Parathyroid adenoma (tissue), 2 donors: ENCODE results near the gene FAM131C.

Source experiments
- H2AFZ ChIP-seq: fragments of 300-600 bp; sonication (generic); one replicate; pipeline ENCODE4 v1.7.0; 2017; ENCODE audit warnings: antibody characterized with exemption, mild to moderate bottlenecking
- H3K27ac ChIP-seq: fragments of 300-600 bp; sonication (generic); one replicate; pipeline ENCODE4 v1.7.0; 2017
- H3K27me3 ChIP-seq: fragments of 300-600 bp; sonication (generic); one replicate; pipeline ENCODE4 v1.7.0; 2017; ENCODE audit warnings: low read length; ENCODE audit not compliant: control insufficient read depth, insufficient read depth
- H3K36me3 ChIP-seq: fragments of 300-600 bp; sonication (generic); one replicate; pipeline ENCODE4 v1.7.0; 2017; ENCODE audit warnings: low read length; ENCODE audit not compliant: control insufficient read depth, insufficient read depth
- H3K4me1 ChIP-seq: fragments of 300-600 bp; sonication (generic); one replicate; pipeline ENCODE4 v1.7.0; 2017; ENCODE audit warnings: control low read depth
- H3K4me2 ChIP-seq: fragments of 300-600 bp; sonication (generic); one replicate; pipeline ENCODE4 v1.7.0; 2017; ENCODE audit warnings: low read length
- H3K4me3 ChIP-seq: fragments of 300-600 bp; sonication (generic); one replicate; pipeline ENCODE4 v1.7.0; 2017; ENCODE audit warnings: low read depth, low read length
- H3K79me2 ChIP-seq: fragments of 300-600 bp; sonication (generic); one replicate; pipeline ENCODE4 v1.7.0; 2017; ENCODE audit warnings: control low read depth
- H3K9ac ChIP-seq: fragments of 300-600 bp; sonication (generic); one replicate; pipeline ENCODE4 v1.7.0; 2017; ENCODE audit warnings: mild to moderate bottlenecking
- H3K9me3 ChIP-seq: fragments of 300-600 bp; sonication (generic); one replicate; pipeline ENCODE4 v1.7.0; 2017; ENCODE audit warnings: low read length; ENCODE audit not compliant: control insufficient read depth
- CTCF ChIP-seq: fragments of 300-600 bp; sonication (generic); IDR thresholded peaks from one replicate; pipeline ENCODE4 v1.7.0; 2017; ENCODE audit warnings: antibody characterized with exemption, mild to moderate bottlenecking
- donor health status: primary hyperparathyroidism.

The FAM131C gene

GRCh38 chr1:16085522-16085921 lies 12.1 kb upstream of the FAM131C start:
- Histone ChIP-seq H3K4me1 (no peaks in the 10 kb centered on the region), H2AFZ (no peak overlapping the region), H3K27ac (no peak overlapping the region), H3K4me2 (no peak overlapping the region), H3K9ac (no peak overlapping the region), H3K36me3 (no peaks in the 10 kb centered on the region), H3K27me3 (no peaks in the 10 kb centered on the region), H3K4me3 (no peak overlapping the region), H3K79me2 (no peaks in the 10 kb centered on the region), H3K9me3 (no peaks in the 10 kb centered on the region)
- no peak for TF ChIP-seq CTCF

GRCh38 chr1:16083486-16083885 lies 10.0 kb upstream of the FAM131C start:
- Histone ChIP-seq H3K27ac (no peak overlapping the region), H3K4me3 (no peak overlapping the region), H2AFZ (no peak overlapping the region), H3K36me3 (no peaks in the 10 kb centered on the region), H3K9ac (no peak overlapping the region), H3K79me2 (no peaks in the 10 kb centered on the region), H3K9me3 (no peaks in the 10 kb centered on the region), H3K27me3 (no peaks in the 10 kb centered on the region), H3K4me1 (no peaks in the 10 kb centered on the region), H3K4me2 (no peak overlapping the region)
- no peak for TF ChIP-seq CTCF

GRCh38 chr1:16082283-16083038 lies 9.0 kb upstream of the FAM131C start:
- no peak overlapping the region for H2AFZ ChIP-seq
- H3K9ac ChIP-seq = no peak overlapping the region
- no peaks in the 10 kb centered on the region for H3K4me1 ChIP-seq
- no peaks in the 10 kb centered on the region for H3K27me3 ChIP-seq
- no peak overlapping the region for H3K4me2 ChIP-seq
- no peak overlapping the region for H3K4me3 ChIP-seq
- peak; percentile 68 for TF ChIP-seq CTCF
- H3K9me3 ChIP-seq = no peaks in the 10 kb centered on the region
- H3K79me2 ChIP-seq = no peaks in the 10 kb centered on the region
- no peaks in the 10 kb centered on the region for H3K36me3 ChIP-seq
- H3K27ac ChIP-seq = no peak overlapping the region

- Histone ChIP-seq H3K27ac (no peak overlapping the region), H3K27me3 (no peaks in the 10 kb centered on the region), H3K4me1 (no peaks in the 10 kb centered on the region), H3K4me2 (no peak overlapping the region), H3K9ac (no peak overlapping the region), H3K4me3 (no peak overlapping the region), H3K36me3 (no peaks in the 10 kb centered on the region), H3K9me3 (no peaks in the 10 kb centered on the region), H3K79me2 (no peaks in the 10 kb centered on the region), H2AFZ (no peak overlapping the region)
- TF ChIP-seq CTCF = no peak
Measured at GRCh38 chr1:16081636-16082035, 8.2 kb upstream of the FAM131C start.
